Bronchial epithelial cell (primary cell): ENCODE measurements around the gene RFX1. TPM values are rescaled to one million over a fixed set of nuclear protein-coding genes. Genes with fewer than 3 reads are reported as not detected.
A peak's percentile ranks its signal among the peaks of the same experiment; 100 is the strongest.

ENCODE experiments used
- DNase-seq: peaks from one replicate; pipeline ENCODE4 v3.0.0-alpha.2; 2010; ENCODE audit warnings: low read depth
- FAIRE-seq: peaks from 2 replicates; lab custom pipeline; 2011; peaks lifted over from hg19 to GRCh38; lab: Jason Lieb, UNC
- H3K27me3 ChIP-seq: 2 replicates; pipeline ENCODE4 v1.5.1; 2011; ENCODE audit warnings: low read length; ENCODE audit not compliant: control insufficient read depth, insufficient read depth
- H3K36me3 ChIP-seq: 2 replicates; pipeline ENCODE4 v1.5.1; 2011; ENCODE audit warnings: low read length; ENCODE audit not compliant: control insufficient read depth, insufficient read depth
- H3K4me3 ChIP-seq: 2 replicates; pipeline ENCODE4 v1.5.1; 2011; ENCODE audit warnings: mild to moderate bottlenecking, low read depth, low read length, control low read depth
- CTCF ChIP-seq: IDR thresholded peaks from 2 replicates; pipeline ENCODE4 v1.5.1; 2011; ENCODE audit warnings: mild to moderate bottlenecking, moderate library complexity, low read length, control low read depth, inconsistent platforms; ENCODE audit not compliant: insufficient read depth, severe bottlenecking
- total RNA-seq: library from RNA; depleted of rRNA; stranded (reverse); fragments of >200 nt; gene quantifications from 2 replicates; pipeline ENCODE4 v1.2.1, GENCODE V29; 2014

The RFX1 gene
- total RNA-seq, 1 donor from 2014 or later, result 0.79 TPM

- no peaks in the 10 kb centered on the region for H3K27me3 ChIP-seq
- TF ChIP-seq CTCF, result no peak
- H3K4me3 ChIP-seq, result no peak overlapping the region
- no peak for DNase-seq
- H3K36me3 ChIP-seq, result peaks cover 3% of the 10 kb centered on the region
- FAIRE-seq, result no peak
Measured at GRCh38 chr19:13981021-13981420, 25.1 kb downstream of the RFX1 start.

DNA sequence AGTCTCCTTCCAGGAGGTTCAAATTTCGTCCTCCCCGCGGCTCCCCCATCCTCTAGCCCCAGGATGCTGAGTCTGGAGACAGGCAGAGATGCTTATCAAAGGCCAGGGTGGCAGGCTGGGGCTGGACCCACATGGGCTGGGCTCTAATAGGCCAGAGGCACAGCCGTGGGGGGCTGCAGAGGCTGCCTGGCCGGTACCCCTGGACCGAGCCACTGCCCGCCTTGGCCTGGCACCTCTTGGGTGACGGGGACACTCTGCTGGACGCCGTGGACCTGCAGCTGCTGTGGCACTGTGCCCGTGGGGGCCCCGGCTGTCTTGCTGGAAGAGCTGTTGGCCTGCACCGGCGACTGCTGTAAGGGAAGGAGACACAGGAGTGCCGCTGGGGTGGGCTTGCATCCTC lies 25.8 kb downstream of the RFX1 start:
- Histone ChIP-seq H3K36me3 (peaks cover 5% of the 10 kb centered on the region), H3K27me3 (no peaks in the 10 kb centered on the region), H3K4me3 (no peak overlapping the region)
- DNase-seq, result no peak
- FAIRE-seq, result no peak
- TF ChIP-seq CTCF, result no peak

DNA sequence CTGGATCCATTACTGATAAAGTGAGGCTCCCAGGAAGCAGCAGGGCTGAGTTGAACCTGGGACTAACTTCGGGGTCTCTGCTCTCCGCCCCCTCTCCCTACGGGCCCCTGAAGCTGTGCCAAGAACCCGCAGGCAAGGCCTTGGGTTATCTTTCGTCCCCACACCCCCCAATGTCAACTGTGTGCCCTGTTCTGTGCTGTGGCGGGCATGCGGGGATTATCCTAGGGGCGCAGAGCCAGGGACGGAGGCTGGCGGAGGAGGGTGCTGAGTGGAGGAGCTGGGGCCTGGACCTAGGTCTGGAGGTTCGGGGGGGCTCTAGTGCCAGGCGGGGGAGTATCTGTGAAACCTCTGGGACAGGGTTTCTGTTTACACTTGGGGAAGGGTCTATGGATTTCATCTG lies 26.4 kb downstream of the RFX1 start:
- Histone ChIP-seq H3K4me3 (no peak overlapping the region), H3K27me3 (no peaks in the 10 kb centered on the region), H3K36me3 (peaks cover 5% of the 10 kb centered on the region)
- no peak for TF ChIP-seq CTCF
- DNase-seq (no peak), FAIRE-seq (no peak)

DNA sequence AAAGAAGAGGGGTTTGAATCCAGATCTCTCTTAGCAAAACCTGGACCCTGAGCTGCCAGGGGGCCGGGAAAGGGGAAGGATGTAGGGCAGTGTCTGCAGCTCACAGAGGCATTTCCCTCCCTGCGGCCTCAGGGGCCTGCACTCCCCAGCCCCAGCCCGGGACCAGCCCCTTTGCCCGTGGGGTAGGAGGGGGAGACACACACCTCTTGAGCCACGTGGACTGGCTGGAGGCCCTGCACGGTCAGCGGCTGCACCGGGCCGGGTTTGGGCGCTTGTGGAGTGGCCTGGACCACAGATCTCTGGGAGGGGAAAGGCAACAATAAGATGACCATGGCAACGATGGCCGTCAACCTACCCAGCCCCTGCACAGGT lies 26.9 kb downstream of the RFX1 start:
- H3K36me3 ChIP-seq, result peaks cover 5% of the 10 kb centered on the region
- no peaks in the 10 kb centered on the region for H3K27me3 ChIP-seq
- FAIRE-seq (no peak), DNase-seq (no peak)
- H3K4me3 ChIP-seq, result peak overlapping the region; percentile 34
- no peak for TF ChIP-seq CTCF

DNA sequence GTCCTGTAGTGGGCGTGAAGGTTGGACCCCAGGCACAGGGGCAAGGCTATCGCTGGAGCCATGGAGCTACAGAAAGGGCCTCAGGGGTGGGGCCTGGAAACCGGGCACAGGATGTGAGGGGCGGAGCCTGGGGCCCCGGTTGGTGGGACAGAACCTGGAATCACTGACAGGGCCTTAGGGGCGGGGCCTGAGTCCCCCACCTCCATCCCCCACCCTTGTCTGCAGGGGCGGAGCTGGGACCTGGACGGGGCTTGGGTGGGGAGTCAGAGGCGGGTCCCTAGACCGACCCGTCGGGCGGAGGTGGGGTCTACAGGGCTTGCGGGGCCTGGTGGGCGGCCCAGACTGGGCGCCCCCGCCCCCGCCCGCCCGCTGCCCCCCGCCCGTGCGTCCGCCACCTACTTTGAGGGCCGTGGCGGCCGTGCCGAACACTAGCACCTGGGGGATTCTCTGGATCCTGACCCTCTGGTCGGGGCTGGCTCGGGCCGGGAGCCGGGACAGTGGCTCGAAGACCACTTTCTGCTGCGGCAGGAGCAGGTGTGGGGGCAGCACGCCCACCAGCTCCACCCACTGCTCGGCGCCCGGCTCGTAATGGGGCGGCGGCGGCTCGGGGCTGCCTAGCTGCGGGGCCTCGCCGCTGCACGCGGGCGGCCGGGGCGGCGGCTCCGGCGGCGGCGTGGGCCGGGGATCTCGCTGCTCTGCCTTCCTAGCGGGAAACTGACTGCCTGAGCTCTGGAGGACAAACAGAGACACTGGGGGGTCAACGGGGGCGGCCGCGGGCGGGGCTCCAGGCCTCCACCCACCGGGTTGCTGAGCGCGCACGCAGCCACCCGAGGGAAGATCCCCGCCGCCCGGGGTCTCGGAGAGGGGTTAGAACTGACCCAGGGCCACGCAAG lies 27.5 kb downstream of the RFX1 start:
- TF ChIP-seq CTCF, result no peak
- no peak for FAIRE-seq
- peaks cover 5% of the 10 kb centered on the region for H3K36me3 ChIP-seq
- peak; percentile 53 for DNase-seq
- peak overlapping the region; percentile 34 for H3K4me3 ChIP-seq
- H3K27me3 ChIP-seq, result no peaks in the 10 kb centered on the region

DNA sequence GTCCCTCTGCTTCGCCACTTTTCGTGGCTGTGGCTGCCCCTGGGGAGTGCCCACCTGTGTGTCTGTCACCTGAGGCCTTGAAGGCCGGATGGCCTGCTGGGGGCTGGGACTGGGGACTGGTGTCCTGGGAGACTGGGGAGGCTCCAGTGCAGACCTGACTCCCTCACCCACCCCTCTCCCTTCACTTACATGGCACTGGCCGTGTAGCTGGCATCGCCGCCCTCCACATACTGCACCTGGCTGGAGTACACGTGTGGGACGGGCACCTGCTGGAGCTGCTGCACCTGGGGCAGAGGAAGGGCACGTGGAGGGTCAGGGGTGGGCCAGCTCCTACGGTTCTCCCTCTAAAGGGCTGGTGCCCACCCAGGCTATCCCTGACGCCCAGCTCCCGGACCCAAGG lies 28.3 kb downstream of the RFX1 start:
- FAIRE-seq (no peak), DNase-seq (no peak)
- peaks cover 5% of the 10 kb centered on the region for H3K36me3 ChIP-seq
- H3K4me3 ChIP-seq, result no peak overlapping the region
- no peak for TF ChIP-seq CTCF
- no peaks in the 10 kb centered on the region for H3K27me3 ChIP-seq
